CD14-positive monocyte (primary cell): ENCODE measurements around the gene LRRC4C. TPM values are rescaled to one million over a fixed set of nuclear protein-coding genes. Genes with fewer than 3 reads are reported as not detected.

Source experiments
- DNase-seq, 3 donors: peaks; one replicate each; pipeline ENCODE4 v3.0.0-alpha.2; 2011 to 2022
- H2AFZ ChIP-seq: 2 replicates; pipeline ENCODE4 v1.6.0; 2012; ENCODE audit warnings: mild to moderate bottlenecking, low read depth, low read length, inconsistent platforms; ENCODE audit not compliant: insufficient read depth, poor library complexity, severe bottlenecking
- H3K27ac ChIP-seq, 2 donors: 1 replicate in 1 of 2; 2 replicates in 1 of 2; pipeline ENCODE4 v1.5.1; 2012 to 2013; ENCODE audit warnings: low read length in 2 of 2, control low read depth in 1 of 2, inconsistent platforms in 1 of 2, low read depth in 1 of 2, mild to moderate bottlenecking in 1 of 2
- H3K27me3 ChIP-seq, 2 donors: one replicate each; pipeline versions ENCODE4 v1.6.0 to v1.6.1; 2011 to 2013; ENCODE audit warnings: low read length in 2 of 2; ENCODE audit not compliant: control insufficient read depth in 2 of 2, insufficient read depth in 2 of 2
- H3K36me3 ChIP-seq, 2 donors: replicated peaks in 1 of 2; 1 replicate in 1 of 2; 2 replicates in 1 of 2; pipeline versions ENCODE4 v1.5.1 to v1.6.1; 2012 to 2013; ENCODE audit warnings: low read length in 2 of 2, control low read depth in 1 of 2, inconsistent platforms in 1 of 2, mild to moderate bottlenecking in 1 of 2; ENCODE audit not compliant: insufficient read depth in 2 of 2, control insufficient read depth in 1 of 2
- H3K4me1 ChIP-seq, 2 donors: 1 replicate in 1 of 2; 2 replicates in 1 of 2; pipeline versions ENCODE4 v1.5.1 to v1.6.1; 2012 to 2013; ENCODE audit warnings: low read length in 2 of 2, control low read depth in 1 of 2, inconsistent platforms in 1 of 2, mild to moderate bottlenecking in 1 of 2, moderate library complexity in 1 of 2; ENCODE audit not compliant: insufficient read depth in 2 of 2, control insufficient read depth in 1 of 2
- H3K4me2 ChIP-seq: replicated peaks from 2 replicates; pipeline ENCODE3; 2012; ENCODE audit warnings: low read length, moderate library complexity, mild to moderate bottlenecking; ENCODE audit not compliant: poor library complexity, severe bottlenecking; ENCODE audit errors: extremely low read depth
- H3K4me3 ChIP-seq, 3 experiments: fragments of 200-600 bp in 1 of 3; sonication (generic) in 1 of 3; replicated peaks in 1 of 3; 1 replicate in 2 of 3; 2 replicates in 1 of 3; pipeline ENCODE4 v1.5.1; 2011 to 2013; ENCODE audit warnings: low read length in 3 of 3, mild to moderate bottlenecking in 3 of 3, control low read depth in 2 of 3, low read depth in 2 of 3, inconsistent platforms in 1 of 3, moderate library complexity in 1 of 3
- H3K79me2 ChIP-seq: 2 replicates; pipeline ENCODE4 v1.6.0; 2012; ENCODE audit warnings: mild to moderate bottlenecking, control low read depth, inconsistent platforms, low read length, moderate library complexity; ENCODE audit not compliant: insufficient read depth
- H3K9ac ChIP-seq: 2 replicates; pipeline ENCODE4 v1.6.0; 2017; ENCODE audit warnings: low read length, mild to moderate bottlenecking; ENCODE audit not compliant: insufficient read depth, poor library complexity, severe bottlenecking
- H3K9me3 ChIP-seq, 2 donors: replicated peaks in 1 of 2; 1 replicate in 1 of 2; 2 replicates in 1 of 2; pipeline versions ENCODE4 v1.5.1 to v1.6.1; 2012 to 2013; ENCODE audit warnings: low read length in 2 of 2, control low read depth in 1 of 2; ENCODE audit not compliant: control insufficient read depth in 1 of 2, insufficient read depth in 1 of 2
- H4K20me1 ChIP-seq: 2 replicates; pipeline ENCODE4 v1.6.0; 2012; ENCODE audit warnings: mild to moderate bottlenecking, low read length, control low read depth, moderate library complexity; ENCODE audit not compliant: insufficient read depth
- H3K27ac Mint-ChIP-seq, 7 donors: one replicate each; pipeline ENCODE4 v1.8.0; 2020; ENCODE audit warnings: mild to moderate bottlenecking in 7 of 7, mixed read lengths in 7 of 7, moderate library complexity in 6 of 7, inconsistent platforms in 2 of 7
- H3K27me3 Mint-ChIP-seq, 3 donors: one replicate each; pipeline ENCODE4 v1.8.0; 2021 to 2022; ENCODE audit warnings: low read depth in 3 of 3, mild to moderate bottlenecking in 3 of 3, mixed read lengths in 3 of 3, moderate library complexity in 3 of 3, inconsistent platforms in 1 of 3
- H3K36me3 Mint-ChIP-seq, 2 donors: one replicate each; pipeline ENCODE4 v1.8.0; 2020; ENCODE audit warnings: mixed read lengths in 2 of 2, inconsistent platforms in 1 of 2, mild to moderate bottlenecking in 1 of 2
- H3K4me1 Mint-ChIP-seq: one replicate; pipeline ENCODE4 v1.8.0; 2020; ENCODE audit warnings: mild to moderate bottlenecking, mixed read lengths
- H3K4me3 Mint-ChIP-seq, 2 donors: one replicate each; pipeline ENCODE4 v1.8.0; 2020; ENCODE audit warnings: mild to moderate bottlenecking in 2 of 2, mixed read lengths in 2 of 2, moderate library complexity in 1 of 2
- H3K9me3 Mint-ChIP-seq, 7 donors: one replicate each; pipeline ENCODE4 v1.8.0; 2020 to 2022; ENCODE audit warnings: mixed read lengths in 7 of 7, mild to moderate bottlenecking in 6 of 7, moderate library complexity in 6 of 7, inconsistent platforms in 2 of 7
- WGBS: methylation state at CpG from one replicate; pipeline ENCODE4 v1.1.5; 2013; ENCODE audit warnings: missing lambda C conversion rate; ENCODE audit not compliant: insufficient coverage; 5-methylcytosine and 5-hydroxymethylcytosine counted together
- intact Hi-C, 2 donors: fragments of 100-400 bp; cut with micrococcal nuclease; formaldehyde crosslinking; loops; one replicate each; pipeline versions ENCODE4 v1.15.0 to v1.15.1; 2023
- polyA plus RNA-seq, 3 donors: library from polyadenylated mRNA; depleted of rRNA in 1 of 3; unstranded in 2 of 3; stranded (reverse) in 1 of 3; fragments of 300-500 nt in 2 of 3; fragments of >200 nt in 1 of 3; fragmentation: Illumina TruSeq in 2 of 3; gene quantifications; 1 replicate in 2 of 3; 2 replicates in 1 of 3; pipeline ENCODE4 v1.2.3, GENCODE V29; 2012 to 2021
- TF ChIP-seq, protein P1 (sequence below): fragments of 200-600 bp; IDR thresholded peaks from one replicate; pipeline ENCODE4 v1.8.0; 2022; ENCODE audit warnings: antibody characterized with exemption, mild to moderate bottlenecking

The LRRC4C gene
- polyA plus RNA-seq, 3 donors: not detected

DNA sequence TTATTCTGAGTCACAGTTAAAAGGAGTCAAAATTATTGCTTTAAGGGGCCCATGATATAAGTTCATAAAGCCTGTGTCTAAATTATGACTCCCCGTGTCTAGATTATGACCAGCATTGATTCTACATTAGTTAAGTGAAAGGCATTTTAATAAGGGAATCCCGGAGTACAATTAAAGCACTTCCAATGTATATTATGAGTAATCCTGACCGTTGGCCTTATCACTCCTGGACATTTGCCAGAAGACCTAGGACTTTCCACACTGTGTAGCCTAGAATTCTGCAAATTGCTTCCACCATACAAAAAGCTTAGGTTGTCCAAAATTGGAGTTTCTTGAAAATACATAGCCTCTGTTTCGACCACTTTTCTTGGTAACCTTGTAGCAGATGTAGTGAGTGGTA, 1292.6 kb downstream of the LRRC4C start:
- Mint-ChIP-seq H3K9me3 (peaks cover 0 to 11% (median 5%) of the 10 kb centered on the region in 7 donors), H3K4me1 (no peaks in the 10 kb centered on the region), H3K27me3 (peaks cover 0 to 1% (median 0%) of the 10 kb centered on the region in 3 donors), H3K27ac (no peak overlapping the region), H3K4me3 (no peak overlapping the region), H3K36me3 (no peaks in the 10 kb centered on the region)
- WGBS: no CpG with 5 or more reads among the region's 4 CpGs
- Histone ChIP-seq H3K4me2 (no peak overlapping the region), H3K9ac (no peak overlapping the region), H3K9me3 (peaks cover 0 to 8% of the 10 kb centered on the region in 2 donors), H3K36me3 (no peaks in the 10 kb centered on the region), H3K27me3 (no peaks in the 10 kb centered on the region), H3K79me2 (no peaks in the 10 kb centered on the region), H3K4me3 (no peak overlapping the region), H3K4me1 (no peaks in the 10 kb centered on the region), H2AFZ (no peak overlapping the region), H4K20me1 (no peaks in the 10 kb centered on the region), H3K27ac (no peak overlapping the region)
- DNase-seq: no peak
- TF ChIP-seq, protein P1, sequence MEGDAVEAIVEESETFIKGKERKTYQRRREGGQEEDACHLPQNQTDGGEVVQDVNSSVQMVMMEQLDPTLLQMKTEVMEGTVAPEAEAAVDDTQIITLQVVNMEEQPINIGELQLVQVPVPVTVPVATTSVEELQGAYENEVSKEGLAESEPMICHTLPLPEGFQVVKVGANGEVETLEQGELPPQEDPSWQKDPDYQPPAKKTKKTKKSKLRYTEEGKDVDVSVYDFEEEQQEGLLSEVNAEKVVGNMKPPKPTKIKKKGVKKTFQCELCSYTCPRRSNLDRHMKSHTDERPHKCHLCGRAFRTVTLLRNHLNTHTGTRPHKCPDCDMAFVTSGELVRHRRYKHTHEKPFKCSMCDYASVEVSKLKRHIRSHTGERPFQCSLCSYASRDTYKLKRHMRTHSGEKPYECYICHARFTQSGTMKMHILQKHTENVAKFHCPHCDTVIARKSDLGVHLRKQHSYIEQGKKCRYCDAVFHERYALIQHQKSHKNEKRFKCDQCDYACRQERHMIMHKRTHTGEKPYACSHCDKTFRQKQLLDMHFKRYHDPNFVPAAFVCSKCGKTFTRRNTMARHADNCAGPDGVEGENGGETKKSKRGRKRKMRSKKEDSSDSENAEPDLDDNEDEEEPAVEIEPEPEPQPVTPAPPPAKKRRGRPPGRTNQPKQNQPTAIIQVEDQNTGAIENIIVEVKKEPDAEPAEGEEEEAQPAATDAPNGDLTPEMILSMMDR: no peak
- intact Hi-C loops: no loop called here

- TF ChIP-seq, protein P1: no peak
These were observed 1296.3 kb downstream of the LRRC4C start for GRCh38 chr11:40162901-40163883.

More at GRCh38 chr11:40162901-40163883, 1296.3 kb downstream of the LRRC4C start:
- no peak for DNase-seq
- Mint-ChIP-seq H3K27ac (no peak overlapping the region), H3K36me3 (no peaks in the 10 kb centered on the region), H3K4me3 (no peak overlapping the region), H3K4me1 (no peaks in the 10 kb centered on the region), H3K27me3 (peaks cover 0 to 1% (median 0%) of the 10 kb centered on the region in 3 donors), H3K9me3 (peaks cover 0 to 14% (median 5%) of the 10 kb centered on the region in 7 donors)
- Histone ChIP-seq H3K36me3 (no peaks in the 10 kb centered on the region), H3K9me3 (peaks cover 0 to 8% of the 10 kb centered on the region in 2 donors), H2AFZ (no peak overlapping the region), H3K27ac (no peak overlapping the region), H3K9ac (no peak overlapping the region), H4K20me1 (no peaks in the 10 kb centered on the region), H3K4me2 (no peak overlapping the region), H3K4me1 (no peaks in the 10 kb centered on the region), H3K27me3 (no peaks in the 10 kb centered on the region), H3K4me3 (no peak overlapping the region), H3K79me2 (no peaks in the 10 kb centered on the region)
- WGBS: no CpG with 5 or more reads among the region's 4 CpGs
- intact Hi-C loops: no loop called here
